ENCODE results near the gene SEMA3G.

GRCh38 chr3:52384019-52384761 lies 60.7 kb downstream of the SEMA3G start:
- TF ChIP-seq POLR2AphosphoS5 (IDR thresholded peaks at IDR 0.05): no peak
- TF ChIP-seq CTCF (IDR thresholded peaks at IDR 0.05; ENCODE audit: poor library complexity, severe bottlenecking): no peak
- TF ChIP-seq REST (IDR thresholded peaks at IDR 0.05; ENCODE audit: borderline replicate concordance): no peak
- no peak for TF ChIP-seq RAD21 (conservative IDR thresholded peaks at IDR 0.05)
- no peak for TF ChIP-seq SMC3 (conservative IDR thresholded peaks at IDR 0.05; ENCODE audit: poor library complexity)
- no peak for TF ChIP-seq EZH2 (IDR thresholded peaks at IDR 0.05; ENCODE audit: borderline replicate concordance, insufficient read depth, low read length, poor library complexity, severe bottlenecking)
- no peak for TF ChIP-seq TAF1 (IDR thresholded peaks at IDR 0.05; ENCODE audit: low read depth)
- TF ChIP-seq EP300 (conservative IDR thresholded peaks at IDR 0.05; ENCODE audit: poor library complexity, severe bottlenecking): no peak

Measured in neural cell (in vitro differentiated cells).